Endothelial cell of umbilical vein (primary cell): Measurements from ENCODE around the gene RIMS3. TPM values are rescaled to one million over a fixed set of nuclear protein-coding genes. Genes with fewer than 3 reads are reported as not detected.

Experiments used
- BruUV-seq: library from RNA; stranded (reverse); fragments of 400-500 nt; replicated peaks from 2 replicates; lab custom pipeline; 2021; lab: Mats Ljungman, UMichigan
- CTCF ChIA-PET: fragments of 300-600, 350-600 bp; sonication (Branson Sonifier 250); formaldehyde crosslinking; loops from one replicate; lab custom pipeline; 2021; ENCODE audit warnings: antibody characterized with exemption, inconsistent platforms; lab: Charles Lee
- POLR2A ChIA-PET: fragments of 300-600, 350-600 bp; sonication (Branson Sonifier 250); formaldehyde crosslinking; loops from one replicate; lab custom pipeline; 2021; ENCODE audit warnings: antibody characterized with exemption, inconsistent platforms; lab: Charles Lee
- DNase-seq: peaks from one replicate; pipeline ENCODE4 v3.0.0-alpha.2; 2011; ENCODE audit warnings: low read depth, low spot score
- FAIRE-seq: peaks from 2 replicates; lab custom pipeline; 2011; peaks lifted over from hg19 to GRCh38; lab: Jason Lieb, UNC
- H2AFZ ChIP-seq: 2 replicates; pipeline ENCODE4 v1.6.0; 2012; ENCODE audit warnings: low read depth, low read length, control low read depth, inconsistent platforms
- H3K27ac ChIP-seq: 2 replicates; pipeline ENCODE4 v1.5.1; 2011; ENCODE audit warnings: low read depth, mild to moderate bottlenecking, control low read depth, low read length, moderate library complexity; ENCODE audit not compliant: insufficient read depth
- H3K27me3 ChIP-seq, 2 experiments: 2 replicates each; pipeline versions ENCODE4 v1.6.0 to v1.6.1; 2011; ENCODE audit warnings: low read length in 2 of 2, mixed read lengths in 1 of 2; ENCODE audit not compliant: control insufficient read depth in 2 of 2, insufficient read depth in 2 of 2
- H3K36me3 ChIP-seq, 2 experiments: 2 replicates in 1 of 2; 3 replicates in 1 of 2; pipeline ENCODE4 v1.5.1; 2011; ENCODE audit warnings: low read length in 2 of 2, mild to moderate bottlenecking in 1 of 2, moderate library complexity in 1 of 2; ENCODE audit not compliant: control insufficient read depth in 2 of 2, insufficient read depth in 2 of 2; ENCODE audit errors: extremely low read depth in 1 of 2
- H3K4me1 ChIP-seq: 3 replicates; pipeline ENCODE4 v1.5.1; 2011; ENCODE audit warnings: mild to moderate bottlenecking, low read length; ENCODE audit not compliant: control insufficient read depth, insufficient read depth; ENCODE audit errors: extremely low read depth
- H3K4me2 ChIP-seq: 2 replicates; pipeline ENCODE4 v1.6.1; 2011; ENCODE audit warnings: low read length, control low read depth, mixed read lengths; ENCODE audit not compliant: insufficient read depth
- H3K4me3 ChIP-seq, 3 experiments: fragments of 200-600 bp in 1 of 3; sonication (generic), shearing (Covaris generic) in 1 of 3; replicated peaks in 1 of 3; 2 replicates each; pipeline ENCODE4 v1.5.1; 2011 to 2016; ENCODE audit warnings: control low read depth in 3 of 3, low read length in 3 of 3, mild to moderate bottlenecking in 2 of 3, inconsistent platforms in 1 of 3, low read depth in 1 of 3, moderate library complexity in 1 of 3; ENCODE audit not compliant: insufficient read depth in 1 of 3
- H3K79me2 ChIP-seq: 2 replicates; pipeline ENCODE4 v1.6.0; 2012; ENCODE audit warnings: low read length, inconsistent platforms; ENCODE audit not compliant: control insufficient read depth, insufficient read depth
- H3K9ac ChIP-seq: replicated peaks from 2 replicates; pipeline ENCODE3; 2011; ENCODE audit warnings: low read length, control low read depth; ENCODE audit not compliant: insufficient read depth; ENCODE audit errors: extremely low read depth
- H3K9me1 ChIP-seq: replicated peaks from 3 replicates; pipeline ENCODE4 v1.6.0; 2011; ENCODE audit warnings: mild to moderate bottlenecking, low read length; ENCODE audit not compliant: control insufficient read depth, insufficient read depth; ENCODE audit errors: extremely low read depth
- H3K9me3 ChIP-seq: replicated peaks from 2 replicates; pipeline ENCODE4 v1.5.1; 2012; ENCODE audit warnings: low read length, inconsistent platforms; ENCODE audit not compliant: control insufficient read depth, insufficient read depth
- H4K20me1 ChIP-seq: replicated peaks from 2 replicates; pipeline ENCODE3; 2011; ENCODE audit warnings: mild to moderate bottlenecking, low read length; ENCODE audit not compliant: control insufficient read depth, insufficient read depth; ENCODE audit errors: extremely low read depth
- CTCF ChIP-seq, 2 donors: IDR thresholded peaks; 1 replicate in 1 of 2; 2 replicates in 1 of 2; pipeline ENCODE4 v1.5.1; 2011; ENCODE audit warnings: low read length in 2 of 2, mild to moderate bottlenecking in 2 of 2, moderate library complexity in 2 of 2, control low read depth in 1 of 2, inconsistent platforms in 1 of 2, low read depth in 1 of 2; ENCODE audit not compliant: insufficient read depth in 1 of 2; ENCODE audit errors: extremely low read depth in 1 of 2
- EZH2 ChIP-seq: IDR thresholded peaks from 2 replicates; pipeline ENCODE4 v1.6.1; 2012; ENCODE audit warnings: borderline replicate concordance, low read depth, mild to moderate bottlenecking, moderate library complexity, low read length, inconsistent platforms; ENCODE audit not compliant: severe bottlenecking
- FOS ChIP-seq: IDR thresholded peaks from 2 replicates; pipeline ENCODE4 v1.6.1; 2011; ENCODE audit warnings: mild to moderate bottlenecking, low read length, moderate library complexity, borderline replicate concordance; ENCODE audit not compliant: insufficient read depth
- GATA2 ChIP-seq: IDR thresholded peaks from 2 replicates; pipeline ENCODE4 v1.7.0; 2011; ENCODE audit warnings: low read depth, mild to moderate bottlenecking, moderate library complexity, mixed read lengths, low read length; ENCODE audit not compliant: insufficient read length, insufficient read depth
- JUN ChIP-seq: IDR thresholded peaks from 2 replicates; pipeline ENCODE4 v1.6.1; 2011; ENCODE audit warnings: borderline replicate concordance, low read depth; ENCODE audit not compliant: insufficient read length, insufficient read depth
- MAX ChIP-seq: IDR thresholded peaks from 2 replicates; pipeline ENCODE4 v1.6.1; 2011; ENCODE audit not compliant: insufficient read depth, insufficient read length
- MYC ChIP-seq: IDR thresholded peaks from one replicate; pipeline ENCODE4 v1.6.1; 2011; ENCODE audit warnings: mild to moderate bottlenecking, low read depth, low read length
- POLR2A ChIP-seq: IDR thresholded peaks from 2 replicates; pipeline ENCODE4 v1.6.1; 2012; ENCODE audit warnings: low read depth, mild to moderate bottlenecking, control low read depth, low read length
- dilution Hi-C: fragments of 300-500 bp; cut with MboI; formaldehyde crosslinking; loops from one replicate; pipeline ENCODE4 v1.15.0; 2019; ENCODE audit warnings: low sequenced_read_pairs; ENCODE audit not compliant: extremely low pct_ligation_motif_present
- intact Hi-C: fragments of 100-400 bp; cut with micrococcal nuclease; formaldehyde crosslinking; loops from one replicate; pipeline ENCODE4 v1.10.0; 2022
- polyA plus RNA-seq, 4 experiments: library from polyadenylated mRNA; depleted of rRNA in 3 of 4; stranded (reverse) in 3 of 4; unstranded in 1 of 4; fragments of >200 nt; gene quantifications; 2 replicates each; pipeline versions ENCODE4 v1.2.1 to v1.2.3, GENCODE V29; 2011 to 2012; ENCODE audit warnings: missing spikeins in 1 of 4
- total RNA-seq: library from RNA; stranded (reverse); gene quantifications from 2 replicates; pipeline ENCODE4 v1.2.3, GENCODE V29; 2021

Gene RIMS3
- total and polyA plus RNA-seq, 2 donors (not counting 3 experiments of a cell fraction or from before 2014, with no cell fraction given), result 0.14 to 0.15 TPM

- intact Hi-C loops (no loop called here), dilution Hi-C loops (no loop called here)
- Histone ChIP-seq H3K4me1 (peaks cover 5% of the 10 kb centered on the region), H4K20me1 (peaks cover 3% of the 10 kb centered on the region), H3K4me2 (no peak overlapping the region), H3K36me3 (no peaks in the 10 kb centered on the region), H3K4me3 (no peak overlapping the region), H3K9ac (no peak overlapping the region), H3K27me3 (no peaks in the 10 kb centered on the region), H3K79me2 (peaks cover 53% of the 10 kb centered on the region), H3K9me3 (no peaks in the 10 kb centered on the region), H2AFZ (no peak overlapping the region), H3K27ac (no peak overlapping the region), H3K9me1 (no peaks in the 10 kb centered on the region)
- FAIRE-seq (no peak), DNase-seq (no peak)
- ChIA-PET CTCF (no interaction called here), POLR2A (no interaction called here)
- TF ChIP-seq FOS (no peak), CTCF (IDR thresholded peaks at IDR 0.05; ENCODE audit: extremely low read depth in 1 of 2, insufficient read depth in 1 of 2, low read depth in 1 of 2, low read length in 2 of 2) (no peak), POLR2A (no peak), EZH2 (no peak), MAX (no peak), JUN (no peak), GATA2 (no peak), MYC (no peak)
- BruUV-seq, result no TSS peak
These were observed 34.3 kb upstream of the RIMS3 start for GRCh38 chr1:40699787-40700186.
